ENCODE results near the gene NET1.

GRCh38 chr10:5402798-5403197, 9.6 kb upstream of the NET1 start:
- TF ChIP-seq EZH2phosphoT487 (IDR thresholded peaks at IDR 0.05; ENCODE audit: insufficient read depth, low read depth) = no peak
- no peak for TF ChIP-seq EZH2 (IDR thresholded peaks at IDR 0.05; ENCODE audit: insufficient read depth, poor library complexity, severe bottlenecking)

All from GM23248 (cell line).